ENCODE results near the gene BEST1.

- TF ChIP-seq EZH2 (IDR thresholded peaks at IDR 0.05) (no peak), POLR2AphosphoS5 (IDR thresholded peaks at IDR 0.05; ENCODE audit: borderline replicate concordance, low read depth, low read length) (no peak)
These were observed 6.3 kb downstream of the BEST1 start for GRCh38 chr11:61956191-61957020.
